ENCODE results near the gene TNC.

DNA sequence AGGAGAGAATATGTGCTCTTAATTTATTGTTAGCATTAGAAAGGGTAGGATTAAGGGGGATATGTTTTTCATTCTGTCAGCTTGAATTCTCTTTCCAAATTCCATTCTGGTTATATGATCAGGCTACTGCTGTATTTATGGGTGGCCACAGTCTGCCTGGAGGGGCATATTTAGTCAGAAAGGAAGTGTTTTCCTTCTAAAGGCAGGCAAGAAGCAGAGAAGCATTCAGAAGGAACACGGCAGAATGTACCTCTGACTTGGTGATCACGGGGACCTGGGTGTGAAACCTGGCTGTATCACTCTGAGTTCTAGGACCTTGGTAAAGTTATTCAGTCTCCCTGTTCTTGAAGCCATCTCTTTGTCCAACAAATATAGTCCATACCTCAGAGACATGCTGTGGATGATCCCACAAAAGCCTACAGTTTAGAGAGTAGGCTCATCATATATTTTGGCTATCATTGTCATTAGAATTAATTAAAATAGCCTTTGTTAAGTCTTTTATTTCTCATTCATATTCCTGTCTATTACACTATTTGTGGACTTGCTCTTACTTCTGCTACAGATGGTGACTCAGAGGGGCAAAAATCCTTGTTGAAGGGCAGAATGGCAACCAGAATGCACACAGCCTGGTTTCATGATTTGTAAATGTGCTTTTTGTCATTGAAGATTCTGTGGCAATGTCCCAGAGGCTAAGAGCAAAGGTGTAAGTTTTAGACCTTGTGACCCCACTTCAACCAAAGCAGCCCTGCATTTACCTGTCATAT is 2.7 kb downstream of the TNC start:
- TF ChIP-seq, protein P1, sequence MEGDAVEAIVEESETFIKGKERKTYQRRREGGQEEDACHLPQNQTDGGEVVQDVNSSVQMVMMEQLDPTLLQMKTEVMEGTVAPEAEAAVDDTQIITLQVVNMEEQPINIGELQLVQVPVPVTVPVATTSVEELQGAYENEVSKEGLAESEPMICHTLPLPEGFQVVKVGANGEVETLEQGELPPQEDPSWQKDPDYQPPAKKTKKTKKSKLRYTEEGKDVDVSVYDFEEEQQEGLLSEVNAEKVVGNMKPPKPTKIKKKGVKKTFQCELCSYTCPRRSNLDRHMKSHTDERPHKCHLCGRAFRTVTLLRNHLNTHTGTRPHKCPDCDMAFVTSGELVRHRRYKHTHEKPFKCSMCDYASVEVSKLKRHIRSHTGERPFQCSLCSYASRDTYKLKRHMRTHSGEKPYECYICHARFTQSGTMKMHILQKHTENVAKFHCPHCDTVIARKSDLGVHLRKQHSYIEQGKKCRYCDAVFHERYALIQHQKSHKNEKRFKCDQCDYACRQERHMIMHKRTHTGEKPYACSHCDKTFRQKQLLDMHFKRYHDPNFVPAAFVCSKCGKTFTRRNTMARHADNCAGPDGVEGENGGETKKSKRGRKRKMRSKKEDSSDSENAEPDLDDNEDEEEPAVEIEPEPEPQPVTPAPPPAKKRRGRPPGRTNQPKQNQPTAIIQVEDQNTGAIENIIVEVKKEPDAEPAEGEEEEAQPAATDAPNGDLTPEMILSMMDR (IDR thresholded peaks at IDR 0.05; ENCODE audit: low read length): no peak
- no peak for TF ChIP-seq EZH2phosphoT487 (IDR thresholded peaks at IDR 0.05; ENCODE audit: low read length)
- TF ChIP-seq EZH2 (optimal IDR thresholded peaks at IDR 0.05; ENCODE audit: low read depth, low read length): no peak
